ENCODE measurements around the gene TNXB.
A peak's percentile ranks its signal among the peaks of the same experiment; 100 is the strongest.
"Not testable (repeated sequence)": the region's sequence is repeated elsewhere in the genome, so short reads cannot be mapped to it uniquely, and the experiment has no call there.

TNXB gene

GRCh38 chr6:32056254-32056653 lies 52.9 kb downstream of the TNXB start:
- no peak for DNase-seq

GRCh38 chr6:32055756-32056155 lies 53.4 kb downstream of the TNXB start:
- DNase-seq: not testable (repeated sequence)

- not testable (repeated sequence) for DNase-seq
These were observed 55.8 kb downstream of the TNXB start for GRCh38 chr6:32053314-32053713.

DNA sequence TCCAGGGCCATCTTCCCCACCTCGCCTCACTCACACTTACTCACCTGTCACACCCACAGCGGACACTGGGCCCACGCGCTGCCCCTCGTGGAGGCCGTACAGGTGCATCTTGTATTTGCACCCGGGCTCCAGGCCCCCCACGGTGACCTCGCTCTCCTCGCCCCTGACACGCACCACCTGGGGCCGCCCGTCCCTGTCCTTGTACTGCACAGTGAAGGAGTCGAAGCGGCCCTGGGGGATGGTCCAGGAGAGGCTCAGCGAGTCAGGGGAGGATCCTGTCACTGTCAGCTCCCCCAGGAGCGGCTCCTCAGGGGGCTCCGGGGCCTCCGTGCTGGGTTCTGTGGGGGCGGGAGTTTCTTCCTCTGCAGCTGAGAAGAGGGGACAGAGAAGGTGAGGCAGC lies 56.5 kb downstream of the TNXB start:
- DNase-seq: not testable (repeated sequence)

DNA sequence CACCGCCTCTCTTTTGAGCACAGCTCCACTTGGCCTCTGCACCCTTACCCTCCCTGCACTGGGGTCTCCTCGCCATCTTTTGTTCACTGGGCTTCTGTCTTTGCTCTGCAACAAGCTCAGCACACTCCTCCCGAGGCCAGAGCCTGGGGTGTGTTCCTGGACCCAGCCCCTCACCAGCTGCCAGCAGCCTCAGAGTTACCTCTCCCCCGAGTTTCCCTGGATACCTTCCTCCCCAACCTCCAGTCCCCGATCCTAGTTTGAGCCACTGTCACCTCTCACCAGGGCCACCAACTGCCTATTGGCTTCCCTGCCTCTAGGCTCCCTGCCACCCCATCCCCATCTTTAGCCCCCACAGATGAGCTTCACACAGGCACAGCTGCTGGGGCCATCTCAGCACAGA lies 58.6 kb downstream of the TNXB start:
- no peak for DNase-seq

DNA sequence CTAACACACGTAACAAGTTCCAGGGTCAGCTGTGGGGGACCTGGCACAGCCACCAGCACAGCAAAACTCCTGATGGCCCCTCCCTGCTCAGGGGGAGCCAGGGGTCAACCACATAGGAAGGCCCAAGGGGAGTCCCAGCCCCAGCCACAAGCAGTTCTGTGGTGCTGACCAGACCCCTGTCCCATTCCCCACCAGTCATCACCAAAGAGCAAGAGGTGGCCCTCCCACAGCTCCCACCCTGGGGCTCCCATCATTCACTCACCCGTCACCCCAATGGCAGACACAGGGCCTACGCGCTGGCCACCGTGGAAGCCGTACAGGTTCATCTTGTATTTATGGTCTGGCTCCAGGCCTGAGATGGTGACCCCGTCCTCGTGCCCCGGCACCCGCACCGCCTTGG lies 59.4 kb downstream of the TNXB start:
- not testable (repeated sequence) for DNase-seq

DNA sequence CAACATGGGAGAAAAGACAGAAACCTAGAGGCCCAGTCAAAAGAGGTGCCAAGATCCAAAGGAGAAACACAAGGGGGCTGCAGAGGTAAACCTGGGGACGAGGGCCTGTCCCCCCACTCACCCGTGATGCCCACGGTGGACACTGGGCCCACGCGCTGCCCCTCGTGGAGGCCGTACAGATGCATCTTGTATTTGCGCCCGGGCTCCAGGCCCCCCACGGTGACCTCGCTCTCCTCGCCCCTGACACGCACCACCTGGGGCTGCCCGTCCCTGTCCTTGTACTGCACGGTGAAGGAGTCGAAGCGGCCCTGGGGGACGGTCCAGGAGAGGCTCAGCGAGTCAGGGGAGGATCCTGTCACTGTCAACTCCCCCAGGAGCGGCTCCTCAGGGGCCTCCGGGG lies 60.0 kb downstream of the TNXB start:
- DNase-seq: not testable (repeated sequence)

DNA sequence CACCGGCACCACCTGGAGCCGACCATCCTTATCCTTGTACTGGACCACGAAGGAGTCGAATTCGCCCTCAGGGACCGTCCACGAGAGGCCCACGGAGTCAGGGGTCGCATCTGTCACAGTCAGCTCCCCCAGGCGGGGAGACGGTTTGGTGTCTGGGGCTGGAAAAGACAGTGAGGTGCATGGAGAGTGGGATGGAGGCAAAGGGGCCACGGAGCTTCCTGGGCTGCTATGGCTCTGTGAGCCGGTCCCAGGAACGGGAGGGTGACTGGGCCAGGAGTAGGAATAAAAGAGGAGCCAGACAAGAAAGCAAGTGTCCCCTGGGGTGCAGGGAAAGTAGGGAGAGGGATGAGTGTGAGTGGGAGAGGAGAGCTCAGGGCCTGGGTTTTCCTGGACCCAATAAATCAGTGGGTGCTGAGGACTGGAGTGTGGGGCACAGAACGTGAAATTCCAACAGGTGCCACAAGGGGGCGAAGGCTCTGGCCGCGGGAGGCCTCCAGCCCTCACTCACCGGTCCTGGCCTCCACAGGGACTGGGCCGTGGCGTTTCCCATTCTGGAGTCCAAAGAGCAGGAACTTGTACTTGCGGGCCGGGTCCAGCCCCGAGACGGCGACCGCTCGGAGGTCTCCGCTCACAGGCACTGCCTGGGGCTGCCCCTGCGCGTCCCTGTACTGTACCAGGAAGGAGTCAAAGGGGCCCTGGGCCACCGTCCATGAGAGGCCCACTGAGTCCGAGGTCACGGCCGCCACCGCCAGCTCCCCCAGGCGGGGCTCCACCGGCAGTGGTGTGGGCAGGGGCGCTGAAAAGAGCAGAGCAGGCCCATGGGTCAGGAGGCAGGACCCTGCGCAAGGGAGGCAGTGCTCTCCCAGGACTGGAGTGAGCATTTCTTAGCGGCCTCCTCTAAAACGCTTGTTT lies 61.0 kb downstream of the TNXB start:
- DNase-seq: peak; percentile 63

- no peak for DNase-seq
These were observed 61.6 kb downstream of the TNXB start for GRCh38 chr6:32047539-32047854.

DNA sequence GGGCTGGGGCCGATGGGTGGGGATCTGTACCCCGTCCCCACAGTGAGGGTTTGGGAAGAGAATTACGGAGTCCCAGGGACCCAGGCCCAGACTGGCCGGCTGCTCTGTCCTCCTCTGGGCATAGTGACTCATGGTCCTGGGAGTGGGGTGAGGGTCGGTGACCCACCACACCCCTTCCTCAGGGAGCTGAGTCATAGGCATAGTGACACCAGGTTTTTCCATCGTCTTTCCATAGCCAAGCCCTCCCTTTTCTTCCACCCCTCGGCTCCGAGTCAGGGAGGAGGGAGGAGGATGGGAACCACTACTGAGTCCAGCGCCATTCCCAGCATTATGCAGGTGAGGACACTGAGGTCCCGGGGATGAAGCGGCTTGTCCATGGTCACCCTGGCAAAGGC lies 62.1 kb downstream of the TNXB start:
- DNase-seq: no peak

DNA sequence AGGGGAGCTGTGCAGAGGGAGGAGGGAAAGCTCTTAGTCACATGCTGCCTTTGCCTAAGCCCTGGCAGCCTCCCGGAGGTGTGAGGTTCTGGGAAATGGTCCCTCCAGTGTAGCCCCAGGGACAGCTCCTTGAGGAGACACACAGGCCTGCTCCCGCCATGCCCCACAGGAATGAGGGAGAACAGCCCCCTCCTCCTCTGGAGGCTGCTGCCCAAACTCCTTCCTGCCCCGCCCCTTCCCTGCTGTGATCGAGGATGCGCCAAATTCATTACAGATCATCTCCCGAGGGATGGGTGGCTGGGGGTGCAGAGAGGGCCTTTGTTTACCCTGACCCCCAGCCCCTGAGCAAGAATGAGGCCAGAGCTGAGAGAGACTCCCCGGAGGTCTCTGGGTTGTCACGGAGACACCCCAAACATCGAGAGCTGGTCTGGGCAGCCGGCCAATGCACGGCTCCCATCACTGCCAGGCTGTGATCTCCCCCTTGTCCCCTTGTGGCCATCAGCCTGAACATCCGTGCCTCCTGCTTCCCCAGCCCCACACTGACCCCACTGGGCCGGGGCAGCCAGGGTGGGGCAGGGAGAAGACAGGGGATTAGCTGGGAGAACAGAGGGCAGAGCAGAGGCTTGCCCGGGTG lies 62.6 kb downstream of the TNXB start:
- DNase-seq: no peak

GRCh38 chr6:32045811-32046449 lies 63.2 kb downstream of the TNXB start:
- no peak for DNase-seq

DNA sequence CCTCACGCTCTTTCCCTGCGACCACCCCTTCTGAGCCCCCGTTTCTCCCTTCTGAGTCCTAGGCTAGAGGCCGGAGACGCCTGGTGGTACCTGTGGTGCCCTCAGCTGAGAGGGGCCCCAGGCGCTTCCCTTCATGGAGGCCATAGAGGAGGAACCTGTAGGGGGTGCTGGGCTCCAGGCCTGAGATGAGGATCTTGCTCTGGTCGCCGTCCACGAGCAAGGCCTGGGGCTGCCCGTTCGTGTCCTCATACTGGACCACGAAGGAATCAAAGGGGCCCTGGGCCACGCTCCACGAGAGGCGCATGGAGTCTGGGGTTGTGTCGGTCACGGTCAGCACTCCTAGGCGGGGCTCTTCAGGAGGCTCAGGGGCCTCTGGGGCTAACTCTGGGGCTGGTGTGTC lies 64.2 kb downstream of the TNXB start:
- not testable (repeated sequence) for DNase-seq

GRCh38 chr6:32043589-32044380 lies 65.4 kb downstream of the TNXB start:
- DNase-seq: not testable (repeated sequence)

DNA sequence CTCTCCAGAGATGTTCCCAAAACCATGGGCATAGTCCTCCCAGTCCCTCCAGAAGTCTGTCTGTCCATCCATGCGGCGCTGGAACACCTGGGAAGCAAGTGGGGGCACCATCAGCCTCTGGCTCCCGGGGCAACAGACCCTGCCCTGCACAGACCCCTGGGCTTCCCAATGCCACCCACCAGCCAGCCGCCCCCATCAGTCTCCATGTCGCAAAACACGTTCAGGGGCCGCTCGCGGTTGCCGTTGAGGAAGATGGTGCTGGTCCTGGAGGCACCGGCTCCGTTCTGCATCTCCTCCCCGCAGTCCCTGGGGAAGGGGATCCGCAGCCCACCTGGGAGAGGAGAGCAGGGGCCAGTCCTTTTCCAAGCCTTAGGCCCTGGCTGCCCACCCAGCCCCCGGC lies 66.9 kb downstream of the TNXB start:
- DNase-seq: not testable (repeated sequence)

DNA sequence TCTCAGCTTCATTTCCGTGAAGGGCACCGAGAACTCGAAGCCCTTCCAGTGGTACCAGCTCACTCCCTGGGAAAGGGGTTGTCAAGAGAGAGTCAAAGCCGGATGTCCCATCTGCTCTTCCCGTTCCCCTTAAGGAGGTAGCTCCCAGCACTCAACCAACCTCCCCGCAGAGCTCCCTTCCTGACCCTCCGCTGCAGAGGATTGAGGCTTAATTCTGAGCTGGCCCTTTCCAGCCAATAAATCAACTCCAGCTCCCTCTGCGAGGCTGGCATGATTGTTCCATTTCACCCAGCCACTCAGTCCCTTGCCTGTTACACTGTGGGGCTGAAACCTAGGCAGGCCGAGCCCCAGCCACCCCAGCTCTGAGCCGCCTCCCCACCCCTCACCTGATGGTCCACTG lies 67.8 kb downstream of the TNXB start:
- not testable (repeated sequence) for DNase-seq

- DNase-seq: not testable (repeated sequence)
These were observed 68.2 kb downstream of the TNXB start for GRCh38 chr6:32041050-32041321.

- not testable (repeated sequence) for DNase-seq
These were observed 68.7 kb downstream of the TNXB start for GRCh38 chr6:32040299-32041049.

GRCh38 chr6:32039321-32040274 lies 69.5 kb downstream of the TNXB start:
- not testable (repeated sequence) for DNase-seq

DNA sequence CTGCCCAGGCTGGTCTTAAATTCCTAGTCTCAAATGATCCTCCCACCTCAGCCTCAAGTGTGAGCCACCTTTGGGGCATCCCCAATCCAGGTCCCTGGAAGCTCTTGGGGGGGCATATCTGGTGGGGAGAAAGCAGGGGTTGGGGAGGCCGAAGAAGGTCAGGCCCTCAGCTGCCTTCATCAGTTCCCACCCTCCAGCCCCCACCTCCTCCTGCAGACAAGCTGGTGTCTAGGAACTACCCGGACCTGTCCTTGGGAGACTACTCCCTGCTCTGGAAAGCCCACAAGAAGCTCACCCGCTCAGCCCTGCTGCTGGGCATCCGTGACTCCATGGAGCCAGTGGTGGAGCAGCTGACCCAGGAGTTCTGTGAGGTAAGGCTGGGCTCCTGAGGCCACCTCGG lies 70.3 kb downstream of the TNXB start:
- not testable (repeated sequence) for DNase-seq
